HG03565 (cell line): ENCODE results near the gene METTL22.

Source experiments
- ATAC-seq: cut with Tn5 transposase; IDR thresholded peaks from one replicate; pipeline ENCODE4 v1.9.1; 2021; ENCODE audit warnings: mild to moderate bottlenecking, moderate library complexity; ENCODE audit not compliant: unreplicated experiment

The METTL22 gene

DNA sequence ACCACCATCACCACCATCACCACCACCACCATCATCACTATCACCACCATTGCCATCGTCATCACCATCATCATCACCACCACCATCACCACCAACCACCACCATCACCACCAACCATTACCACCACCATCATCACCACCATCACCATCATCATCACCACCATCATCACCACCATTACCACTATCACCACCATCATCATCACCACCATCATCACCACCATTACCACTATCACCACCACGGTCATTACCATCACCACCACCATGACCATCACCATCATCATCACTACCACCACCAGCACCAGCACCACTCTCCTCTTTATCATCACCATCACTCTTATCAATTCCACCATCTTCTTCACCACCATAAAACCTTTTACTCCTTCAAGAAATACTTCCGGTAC lies 30.0 kb upstream of the METTL22 start:
- no peak for ATAC-seq

DNA sequence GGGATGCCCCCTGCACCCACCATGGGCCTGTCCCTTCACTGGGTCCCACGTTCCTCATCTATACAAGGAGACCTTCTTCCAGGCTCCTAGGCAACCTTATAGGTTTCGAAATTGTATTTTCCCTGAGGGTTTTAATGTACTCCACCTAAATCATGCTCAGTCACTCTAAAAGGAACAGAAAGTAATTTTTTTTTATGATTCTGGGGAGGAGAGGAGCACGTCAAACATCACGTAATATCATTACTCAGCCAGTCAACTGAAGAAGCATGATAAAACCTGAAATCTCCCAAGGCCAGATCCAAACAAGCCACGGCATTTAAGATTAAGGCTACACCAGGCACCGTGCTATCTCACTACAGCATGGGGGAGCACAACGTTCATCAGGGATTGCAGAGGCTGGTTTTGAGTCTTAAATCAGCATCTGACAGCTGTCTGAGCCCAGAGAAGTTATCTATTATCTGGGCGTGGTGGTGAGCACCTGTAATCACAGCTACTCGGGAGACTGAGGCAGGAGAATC lies 27.3 kb upstream of the METTL22 start:
- no peak for ATAC-seq

- no peak for ATAC-seq
These were observed 25.7 kb upstream of the METTL22 start for GRCh38 chr16:8595783-8596182.

DNA sequence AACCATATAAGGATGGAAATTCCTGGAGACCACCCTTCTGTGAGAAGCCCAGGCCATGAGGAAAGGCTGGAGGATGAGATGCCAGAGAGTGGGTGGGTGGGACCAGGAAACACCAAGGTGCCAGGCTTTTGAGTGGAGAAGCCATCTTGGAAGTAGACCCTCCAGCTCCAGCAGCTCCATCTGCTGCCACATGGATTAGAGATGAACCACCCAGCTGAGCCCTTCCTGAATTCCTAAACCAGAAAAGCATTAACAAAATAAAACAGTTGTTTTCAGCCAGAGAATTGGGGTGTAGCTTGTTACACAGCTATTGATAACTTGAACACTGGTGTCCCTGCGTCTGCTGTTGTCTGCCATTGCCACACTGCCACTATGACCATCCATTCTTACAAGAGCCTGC lies 24.9 kb upstream of the METTL22 start:
- ATAC-seq, result no peak

- no peak for ATAC-seq
These were observed 21.2 kb upstream of the METTL22 start for GRCh38 chr16:8600144-8600775.

- ATAC-seq, result no peak
These were observed 15.9 kb upstream of the METTL22 start for GRCh38 chr16:8605554-8605953.

- ATAC-seq, result no peak
These were observed 14.3 kb upstream of the METTL22 start for GRCh38 chr16:8607214-8607613.

DNA sequence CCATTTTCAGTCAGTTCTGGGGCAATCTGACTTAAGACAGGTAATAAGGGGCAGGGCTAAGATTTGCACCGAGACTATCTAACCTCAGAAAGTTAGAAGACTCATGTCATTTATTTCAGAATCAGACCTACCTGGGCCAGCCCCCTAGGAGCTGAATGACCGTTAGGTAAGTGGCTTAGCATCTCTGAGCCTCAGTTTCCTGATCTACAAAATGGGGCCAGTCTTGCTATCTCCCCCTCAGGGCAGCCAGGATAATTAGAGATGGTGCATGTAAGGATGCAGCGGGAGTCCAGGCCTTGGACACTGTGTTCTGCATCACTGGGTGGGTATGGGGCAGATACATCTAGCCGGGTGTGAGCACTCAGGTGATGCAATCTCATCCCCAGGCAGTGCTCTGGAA lies 10.4 kb upstream of the METTL22 start:
- no peak for ATAC-seq

GRCh38 chr16:8611886-8612600 lies 9.5 kb upstream of the METTL22 start:
- ATAC-seq, result no peak

- no peak for ATAC-seq
These were observed 7.0 kb upstream of the METTL22 start for GRCh38 chr16:8614435-8615029.

- no peak for ATAC-seq
These were observed 1.7 kb upstream of the METTL22 start for GRCh38 chr16:8619671-8620370.

- no peak for ATAC-seq
These were observed 963 bp upstream of the METTL22 start for GRCh38 chr16:8620535-8620934.

DNA sequence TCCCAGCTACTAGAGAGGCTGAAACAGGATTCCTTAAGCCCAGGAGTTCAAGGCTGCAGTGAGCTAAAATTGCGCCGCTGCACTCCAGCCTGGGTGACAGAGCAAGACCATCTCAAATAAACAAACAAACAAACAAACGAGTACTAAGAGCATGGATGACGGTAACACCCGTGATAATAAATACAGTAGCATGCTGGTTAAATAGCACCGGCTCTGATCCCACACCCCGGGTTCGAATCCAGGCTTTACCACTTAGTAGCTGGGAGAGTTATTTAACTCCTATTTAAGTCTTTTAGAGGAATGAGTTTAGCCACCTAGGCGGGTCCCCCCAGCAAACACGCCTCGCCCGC lies 301 bp upstream of the METTL22 start:
- no peak for ATAC-seq

DNA sequence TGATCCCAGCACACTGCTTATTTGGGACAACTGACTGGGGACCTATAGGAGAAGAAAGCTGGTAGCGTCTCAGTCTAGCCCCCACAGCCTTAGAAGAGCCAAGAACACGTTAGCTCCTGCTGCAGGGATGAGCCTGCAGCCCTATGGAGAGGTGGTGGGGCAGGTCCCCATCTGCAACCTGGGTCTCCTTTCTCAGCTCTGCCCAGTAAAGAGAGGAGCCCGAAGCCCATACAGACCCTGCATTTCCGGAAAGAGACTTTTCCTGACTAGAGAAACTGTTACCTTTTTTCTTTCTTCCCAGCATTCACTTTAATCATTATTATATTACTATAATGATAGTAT lies 788 bp downstream of the METTL22 start:
- no peak for ATAC-seq

DNA sequence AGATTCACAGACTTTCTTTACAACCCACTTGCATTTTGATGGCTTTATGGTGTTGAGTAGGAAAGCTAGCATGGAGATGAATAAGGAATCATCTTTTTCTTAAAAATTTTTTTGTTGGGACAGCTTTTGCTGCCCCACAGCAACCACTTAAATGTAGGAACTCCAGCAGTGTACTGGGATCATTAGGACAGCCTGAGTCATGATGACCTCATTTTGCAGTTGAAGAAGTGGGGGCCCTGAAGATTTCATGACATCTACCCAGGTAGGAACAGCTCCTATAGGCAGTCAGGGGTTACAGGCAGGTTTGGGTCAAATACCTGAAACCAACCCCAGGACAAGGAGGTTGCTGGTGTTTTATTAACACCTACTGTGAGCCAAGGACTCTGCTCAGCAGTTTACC lies 2.1 kb downstream of the METTL22 start:
- ATAC-seq, result no peak

- ATAC-seq, result no peak
These were observed 4.1 kb downstream of the METTL22 start for GRCh38 chr16:8625491-8626087.

- ATAC-seq, result no peak
These were observed 5.4 kb downstream of the METTL22 start for GRCh38 chr16:8626946-8627345.

- ATAC-seq, result no peak
These were observed 6.0 kb downstream of the METTL22 start for GRCh38 chr16:8627456-8627855.

DNA sequence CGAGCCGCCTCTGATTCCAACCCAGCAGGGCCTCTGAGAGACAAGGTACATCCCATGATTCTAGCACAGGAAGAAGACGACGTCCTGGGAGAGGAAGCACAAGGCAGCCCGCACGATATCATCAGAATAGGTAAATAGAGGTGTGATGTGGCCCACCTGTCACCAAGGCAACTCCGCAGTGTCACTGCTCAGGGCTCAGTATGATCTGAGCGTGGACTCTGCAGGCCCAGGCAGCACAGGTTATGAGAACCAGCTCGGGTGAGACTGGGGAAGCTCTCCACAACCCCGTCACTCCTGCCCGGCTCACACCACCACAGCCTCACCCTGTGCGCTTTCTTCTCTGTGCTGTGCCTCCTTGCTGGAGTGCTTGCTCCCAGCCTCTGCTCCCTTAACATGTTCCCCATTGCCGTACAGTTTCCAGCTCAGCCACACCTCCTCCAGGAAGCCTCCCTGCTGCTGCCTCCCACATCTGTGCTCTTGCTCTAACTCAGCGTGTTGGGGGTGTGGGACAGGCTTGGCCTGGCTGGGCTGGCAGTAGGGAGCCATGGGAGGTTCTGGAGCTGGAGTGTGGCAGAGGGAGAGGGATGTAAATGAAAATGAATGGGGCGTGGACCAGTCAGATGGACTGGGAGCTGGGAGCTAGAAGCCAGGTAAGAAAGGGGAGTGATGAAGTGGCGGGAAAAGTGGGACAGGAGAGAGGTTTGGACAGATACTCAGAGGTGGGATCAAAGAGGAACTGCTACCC lies 7.7 kb downstream of the METTL22 start:
- no peak for ATAC-seq

GRCh38 chr16:8630255-8630953 lies 8.9 kb downstream of the METTL22 start:
- no peak for ATAC-seq
